Spleen (tissue), 7 donors: ENCODE results near the gene PLAAT5.

Experiments used
- POLR2A ChIP-seq, 3 donors: fragments of 450-650 bp; IDR thresholded peaks; one replicate each; pipeline ENCODE4 v1.5.1; 2017; ENCODE audit warnings: antibody characterized with exemption in 3 of 3, mild to moderate bottlenecking in 1 of 3
- POLR2AphosphoS5 ChIP-seq, 3 donors: sonication (generic); formaldehyde crosslinking; IDR thresholded peaks; one replicate each; pipeline ENCODE4 v1.5.1; 2017; ENCODE audit warnings: antibody characterized with exemption in 3 of 3
- TF ChIP-seq, protein P1 (sequence below), 11 experiments: fragments of 200-600 bp in 7 of 11; fragments of 450-650 bp in 4 of 11; sonication (generic) in 4 of 11; IDR thresholded peaks in 8 of 11; conservative IDR thresholded peaks in 3 of 11; 1 replicate in 7 of 11; 2 replicates in 4 of 11; pipeline versions ENCODE4 v1.4.0 to v1.8.0; 2016 to 2021; ENCODE audit warnings: antibody characterized with exemption in 11 of 11, inconsistent platforms in 4 of 11, mild to moderate bottlenecking in 1 of 11
- donor health status: DM: no; HTN: no; CAD: no; lungs with moderate emphysema.
- donor health status: DM: no; HTN: no; CAD: no.
- donor health status: DM: no; HTN: no; CAD: no.

DNA sequence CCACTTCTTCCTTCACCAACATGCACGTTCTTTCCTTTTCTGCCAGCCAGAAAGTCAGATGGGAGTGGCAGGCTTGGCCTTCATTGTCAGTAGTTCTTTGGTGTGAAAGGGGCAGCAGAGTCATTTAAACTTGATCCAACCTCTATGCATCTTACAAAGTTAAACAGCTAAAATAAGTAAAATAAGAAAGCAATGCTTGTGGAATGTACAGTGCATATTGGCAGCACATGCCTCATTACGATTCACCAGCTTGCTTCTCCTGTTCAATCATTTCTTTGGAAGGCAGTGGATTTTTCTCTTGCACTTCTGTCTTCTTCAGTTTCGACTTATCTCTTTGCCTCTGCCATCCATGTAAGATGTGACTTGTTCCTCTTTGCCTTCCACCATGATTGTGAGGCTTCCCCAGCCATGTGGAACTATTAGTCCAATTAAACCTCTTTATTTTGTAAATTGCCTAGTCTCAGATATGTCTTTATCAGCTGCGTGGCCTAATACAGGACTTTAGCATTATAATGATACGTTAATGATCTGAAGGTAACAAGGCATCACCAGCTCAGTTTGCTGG lies 29.7 kb upstream of the PLAAT5 start:
- TF ChIP-seq, protein P1, sequence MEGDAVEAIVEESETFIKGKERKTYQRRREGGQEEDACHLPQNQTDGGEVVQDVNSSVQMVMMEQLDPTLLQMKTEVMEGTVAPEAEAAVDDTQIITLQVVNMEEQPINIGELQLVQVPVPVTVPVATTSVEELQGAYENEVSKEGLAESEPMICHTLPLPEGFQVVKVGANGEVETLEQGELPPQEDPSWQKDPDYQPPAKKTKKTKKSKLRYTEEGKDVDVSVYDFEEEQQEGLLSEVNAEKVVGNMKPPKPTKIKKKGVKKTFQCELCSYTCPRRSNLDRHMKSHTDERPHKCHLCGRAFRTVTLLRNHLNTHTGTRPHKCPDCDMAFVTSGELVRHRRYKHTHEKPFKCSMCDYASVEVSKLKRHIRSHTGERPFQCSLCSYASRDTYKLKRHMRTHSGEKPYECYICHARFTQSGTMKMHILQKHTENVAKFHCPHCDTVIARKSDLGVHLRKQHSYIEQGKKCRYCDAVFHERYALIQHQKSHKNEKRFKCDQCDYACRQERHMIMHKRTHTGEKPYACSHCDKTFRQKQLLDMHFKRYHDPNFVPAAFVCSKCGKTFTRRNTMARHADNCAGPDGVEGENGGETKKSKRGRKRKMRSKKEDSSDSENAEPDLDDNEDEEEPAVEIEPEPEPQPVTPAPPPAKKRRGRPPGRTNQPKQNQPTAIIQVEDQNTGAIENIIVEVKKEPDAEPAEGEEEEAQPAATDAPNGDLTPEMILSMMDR (IDR thresholded peaks at IDR 0.05 in 8 of 11, conservative IDR thresholded peaks at IDR 0.05 in 3 of 11) = no peak
- no peak for TF ChIP-seq POLR2A (IDR thresholded peaks at IDR 0.05)
- no peak for TF ChIP-seq POLR2AphosphoS5 (IDR thresholded peaks at IDR 0.05)
